ENCODE data around the gene SORBS1. TPM values are rescaled to one million over a fixed set of nuclear protein-coding genes. Genes with fewer than 3 reads are reported as not detected.

Gene SORBS1
- total RNA-seq, 1 donor from 2014 or later, result 16.1 TPM

- Histone ChIP-seq H3K9me3 (ENCODE audit: low read depth) (no peaks in the 10 kb centered on the region), H4K20me1 (ENCODE audit: low read depth) (no peaks in the 10 kb centered on the region), H3K27me3 (no peaks in the 10 kb centered on the region), H2AFZ (replicated peaks) (no peak overlapping the region), H3K4me1 (peaks cover 10% of the 10 kb centered on the region), H3K27ac (no peak overlapping the region), H3K36me3 (no peaks in the 10 kb centered on the region), H3K9ac (no peak overlapping the region), H3F3A (ENCODE audit: low read depth) (no peaks in the 10 kb centered on the region), H3K79me2 (ENCODE audit: low read depth) (no peaks in the 10 kb centered on the region), H3K4me2 (no peak overlapping the region), H3K4me3 (no peak overlapping the region)
- no peaks in the 10 kb centered on the region for H3K36me3 Mint-ChIP-seq
- H3K4me1 Mint-ChIP-seq, result peaks cover 16% of the 10 kb centered on the region
- no peak overlapping the region for H3K4me3 Mint-ChIP-seq
- H3K27me3 Mint-ChIP-seq (ENCODE audit: insufficient read depth, low read depth), result no peaks in the 10 kb centered on the region
- TF ChIP-seq EZH2 (IDR thresholded peaks at IDR 0.05) (no peak), EZH2phosphoT487 (IDR thresholded peaks at IDR 0.05) (no peak)
- TF ChIP-seq, protein P1, sequence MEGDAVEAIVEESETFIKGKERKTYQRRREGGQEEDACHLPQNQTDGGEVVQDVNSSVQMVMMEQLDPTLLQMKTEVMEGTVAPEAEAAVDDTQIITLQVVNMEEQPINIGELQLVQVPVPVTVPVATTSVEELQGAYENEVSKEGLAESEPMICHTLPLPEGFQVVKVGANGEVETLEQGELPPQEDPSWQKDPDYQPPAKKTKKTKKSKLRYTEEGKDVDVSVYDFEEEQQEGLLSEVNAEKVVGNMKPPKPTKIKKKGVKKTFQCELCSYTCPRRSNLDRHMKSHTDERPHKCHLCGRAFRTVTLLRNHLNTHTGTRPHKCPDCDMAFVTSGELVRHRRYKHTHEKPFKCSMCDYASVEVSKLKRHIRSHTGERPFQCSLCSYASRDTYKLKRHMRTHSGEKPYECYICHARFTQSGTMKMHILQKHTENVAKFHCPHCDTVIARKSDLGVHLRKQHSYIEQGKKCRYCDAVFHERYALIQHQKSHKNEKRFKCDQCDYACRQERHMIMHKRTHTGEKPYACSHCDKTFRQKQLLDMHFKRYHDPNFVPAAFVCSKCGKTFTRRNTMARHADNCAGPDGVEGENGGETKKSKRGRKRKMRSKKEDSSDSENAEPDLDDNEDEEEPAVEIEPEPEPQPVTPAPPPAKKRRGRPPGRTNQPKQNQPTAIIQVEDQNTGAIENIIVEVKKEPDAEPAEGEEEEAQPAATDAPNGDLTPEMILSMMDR (IDR thresholded peaks at IDR 0.05), result no peak
- no peaks in the 10 kb centered on the region for H3K9me3 Mint-ChIP-seq
- DNase-seq (ENCODE audit: low spot score), result no peak
- H3K27ac Mint-ChIP-seq, result no peak overlapping the region
Observed at GRCh38 chr10:95500097-95500496, 61.1 kb downstream of the SORBS1 start.

GRCh38 chr10:95499482-95499989, 61.6 kb downstream of the SORBS1 start:
- H3K36me3 Mint-ChIP-seq, result no peaks in the 10 kb centered on the region
- H3K4me1 Mint-ChIP-seq, result peaks cover 14% of the 10 kb centered on the region
- H4K20me1 ChIP-seq (ENCODE audit: low read depth), result no peaks in the 10 kb centered on the region
- no peak for DNase-seq (ENCODE audit: low spot score)
- no peaks in the 10 kb centered on the region for H3K9me3 Mint-ChIP-seq
- H2AFZ ChIP-seq (replicated peaks), result no peak overlapping the region
- no peak for TF ChIP-seq EZH2 (IDR thresholded peaks at IDR 0.05)
- TF ChIP-seq, protein P1 (IDR thresholded peaks at IDR 0.05), result no peak
- TF ChIP-seq EZH2phosphoT487 (IDR thresholded peaks at IDR 0.05), result no peak
- peaks cover 4% of the 10 kb centered on the region for H3K4me1 ChIP-seq
- no peaks in the 10 kb centered on the region for H3K36me3 ChIP-seq
- H3K79me2 ChIP-seq (ENCODE audit: low read depth), result no peaks in the 10 kb centered on the region
- H3K27ac ChIP-seq, result no peak overlapping the region
- H3K9me3 ChIP-seq (ENCODE audit: low read depth), result no peaks in the 10 kb centered on the region
- no peak overlapping the region for H3K4me3 Mint-ChIP-seq
- H3F3A ChIP-seq (ENCODE audit: low read depth), result no peaks in the 10 kb centered on the region
- H3K27ac Mint-ChIP-seq, result no peak overlapping the region
- H3K4me2 ChIP-seq, result no peak overlapping the region
- H3K27me3 ChIP-seq, result no peaks in the 10 kb centered on the region
- H3K4me3 ChIP-seq, result no peak overlapping the region
- no peak overlapping the region for H3K9ac ChIP-seq
- no peaks in the 10 kb centered on the region for H3K27me3 Mint-ChIP-seq (ENCODE audit: insufficient read depth, low read depth)

- H3K36me3 Mint-ChIP-seq, result peaks cover 1% of the 10 kb centered on the region
- no peak overlapping the region for H3K27ac Mint-ChIP-seq
- Histone ChIP-seq H3K27ac (no peak overlapping the region), H3K4me2 (no peak overlapping the region), H3K9ac (no peak overlapping the region), H3K36me3 (no peaks in the 10 kb centered on the region), H3K4me3 (no peak overlapping the region), H3K79me2 (ENCODE audit: low read depth) (no peaks in the 10 kb centered on the region), H3K9me3 (ENCODE audit: low read depth) (no peaks in the 10 kb centered on the region), H2AFZ (replicated peaks) (no peak overlapping the region), H4K20me1 (ENCODE audit: low read depth) (no peaks in the 10 kb centered on the region), H3K4me1 (peaks cover 4% of the 10 kb centered on the region), H3F3A (ENCODE audit: low read depth) (no peaks in the 10 kb centered on the region), H3K27me3 (no peaks in the 10 kb centered on the region)
- no peak overlapping the region for H3K4me3 Mint-ChIP-seq
- no peak for DNase-seq (ENCODE audit: low spot score)
- TF ChIP-seq, protein P1 (IDR thresholded peaks at IDR 0.05), result no peak
- TF ChIP-seq EZH2 (IDR thresholded peaks at IDR 0.05) (no peak), EZH2phosphoT487 (IDR thresholded peaks at IDR 0.05) (no peak)
- no peaks in the 10 kb centered on the region for H3K9me3 Mint-ChIP-seq
- H3K4me1 Mint-ChIP-seq, result peaks cover 6% of the 10 kb centered on the region
- no peaks in the 10 kb centered on the region for H3K27me3 Mint-ChIP-seq (ENCODE audit: insufficient read depth, low read depth)
Observed at GRCh38 chr10:95496951-95497350, 64.2 kb downstream of the SORBS1 start.

Measured in neural progenitor cell (in vitro differentiated cells).